RWPE1 (cell line): ENCODE measurements around the gene MKKS.

Experiments used
- CTCF ChIA-PET: fragments of 350-600 bp; sonication (Branson Sonifier 250); formaldehyde crosslinking; extraction: SDS; loops from one replicate; lab custom pipeline; 2021; lab: Yijun Ruan, JAX
- POLR2A ChIA-PET: fragments of 400-600 bp; formaldehyde crosslinking; extraction: SDS; loops from one replicate; lab custom pipeline; 2020; ENCODE audit warnings: antibody characterized with exemption; ENCODE audit not compliant: low non-redundant PET; lab: Yijun Ruan, JAX
- DNase-seq: peaks from one replicate; pipeline ENCODE4 v3.0.0; 2012; ENCODE audit warnings: low spot score
- H3K27ac ChIP-seq: fragments of 450-650 bp; 2 replicates; pipeline ENCODE4 v1.5.1; 2017
- TF ChIP-seq, protein P1 (sequence below): fragments of 450-650 bp; conservative IDR thresholded peaks from 2 replicates; pipeline ENCODE4 v1.5.1; 2017; ENCODE audit warnings: low read depth, mild to moderate bottlenecking

Gene MKKS

DNA sequence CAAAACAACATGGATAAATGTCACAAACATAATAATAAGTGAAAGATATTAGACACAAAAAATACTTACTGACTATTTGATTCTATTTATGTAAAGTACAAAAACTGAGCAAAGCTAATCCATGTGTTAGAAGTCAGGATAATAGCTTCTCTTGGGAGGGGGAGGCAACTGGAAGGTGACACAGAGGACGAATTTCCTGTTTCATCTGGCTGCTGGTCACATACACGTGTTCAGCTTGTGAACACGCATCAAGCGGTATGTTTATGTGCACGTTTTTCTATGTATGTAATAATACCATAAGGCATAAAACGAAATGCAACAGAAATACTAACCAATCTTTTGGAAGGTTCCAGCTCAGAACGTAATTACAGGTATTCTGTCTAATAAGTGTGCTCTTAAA, 54.3 kb downstream of the MKKS start:
- TF ChIP-seq, protein P1, sequence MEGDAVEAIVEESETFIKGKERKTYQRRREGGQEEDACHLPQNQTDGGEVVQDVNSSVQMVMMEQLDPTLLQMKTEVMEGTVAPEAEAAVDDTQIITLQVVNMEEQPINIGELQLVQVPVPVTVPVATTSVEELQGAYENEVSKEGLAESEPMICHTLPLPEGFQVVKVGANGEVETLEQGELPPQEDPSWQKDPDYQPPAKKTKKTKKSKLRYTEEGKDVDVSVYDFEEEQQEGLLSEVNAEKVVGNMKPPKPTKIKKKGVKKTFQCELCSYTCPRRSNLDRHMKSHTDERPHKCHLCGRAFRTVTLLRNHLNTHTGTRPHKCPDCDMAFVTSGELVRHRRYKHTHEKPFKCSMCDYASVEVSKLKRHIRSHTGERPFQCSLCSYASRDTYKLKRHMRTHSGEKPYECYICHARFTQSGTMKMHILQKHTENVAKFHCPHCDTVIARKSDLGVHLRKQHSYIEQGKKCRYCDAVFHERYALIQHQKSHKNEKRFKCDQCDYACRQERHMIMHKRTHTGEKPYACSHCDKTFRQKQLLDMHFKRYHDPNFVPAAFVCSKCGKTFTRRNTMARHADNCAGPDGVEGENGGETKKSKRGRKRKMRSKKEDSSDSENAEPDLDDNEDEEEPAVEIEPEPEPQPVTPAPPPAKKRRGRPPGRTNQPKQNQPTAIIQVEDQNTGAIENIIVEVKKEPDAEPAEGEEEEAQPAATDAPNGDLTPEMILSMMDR, result no peak
- no peak overlapping the region for H3K27ac ChIP-seq
- POLR2A ChIA-PET, result no interaction called here
- CTCF ChIA-PET, result interaction anchor here (0.6 to 1.4 kb wide), 2 partner anchors 289 to 401 kb away, joined by 3 to 5 read pairs; no protein-coding TSS in a partner anchor
- DNase-seq, result no peak

DNA sequence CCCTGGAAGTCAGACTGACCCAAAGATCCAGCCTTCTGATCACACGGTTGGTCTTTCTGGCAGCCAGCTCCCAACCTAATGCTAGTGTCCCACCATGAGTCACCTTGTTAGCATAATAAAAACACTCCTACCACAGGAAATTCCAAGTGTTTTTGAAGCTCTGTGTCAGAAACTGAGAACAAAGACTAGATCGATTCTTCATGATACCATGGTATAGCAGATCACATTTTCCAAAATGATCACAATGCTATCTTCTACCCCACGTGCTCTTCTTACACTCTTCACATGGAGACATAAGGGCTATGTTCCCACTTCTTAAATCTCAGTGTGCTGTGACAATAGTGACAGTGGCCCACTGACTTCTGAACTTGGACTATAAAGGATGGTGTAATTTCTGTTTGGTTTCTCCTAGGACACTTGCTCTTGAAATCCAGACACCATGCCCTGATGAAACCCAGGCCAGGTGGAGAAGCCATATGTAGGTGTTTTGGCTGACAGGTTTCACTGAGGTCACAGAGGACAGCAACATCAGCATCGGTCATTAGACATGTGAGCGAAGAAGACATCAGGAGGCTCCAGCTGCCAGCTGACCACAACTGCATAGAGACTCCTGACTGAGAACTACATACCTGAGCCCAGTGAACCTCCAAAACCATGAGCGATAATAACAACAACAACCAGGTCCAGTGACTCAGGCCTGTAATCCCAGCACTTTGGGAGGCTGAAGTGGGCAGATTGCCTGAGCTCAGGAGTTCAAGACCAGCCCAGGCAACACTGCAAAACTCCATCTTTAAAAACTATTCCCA, 57.5 kb downstream of the MKKS start:
- TF ChIP-seq, protein P1, result no peak
- ChIA-PET POLR2A (no interaction called here), CTCF (interaction anchor here (0.7 kb wide), 1 partner anchor 1159 kb away, joined by 3 read pairs; no protein-coding TSS in a partner anchor)
- DNase-seq, result no peak
- no peak overlapping the region for H3K27ac ChIP-seq

DNA sequence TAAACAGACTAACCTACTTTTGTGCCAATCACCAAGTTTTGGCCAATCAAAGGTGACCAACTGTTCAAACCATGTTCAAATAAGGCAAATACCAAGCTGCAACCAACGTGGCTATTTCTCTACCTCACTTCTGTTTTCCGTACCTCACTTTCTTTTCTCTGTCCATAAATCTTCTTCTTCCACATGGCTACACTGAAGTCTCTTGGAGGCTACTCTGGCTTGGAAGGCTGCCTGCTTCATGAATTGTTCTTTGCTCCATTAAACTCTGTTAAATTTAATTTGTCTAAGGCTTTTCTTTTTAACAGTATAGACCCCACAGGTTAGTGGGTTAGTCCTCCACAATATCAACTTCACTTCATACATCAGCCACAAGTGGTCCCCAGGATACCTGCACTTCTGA, 58.8 kb downstream of the MKKS start:
- ChIA-PET CTCF (no interaction called here), POLR2A (no interaction called here)
- no peak overlapping the region for H3K27ac ChIP-seq
- DNase-seq, result no peak
- TF ChIP-seq, protein P1, result no peak

DNA sequence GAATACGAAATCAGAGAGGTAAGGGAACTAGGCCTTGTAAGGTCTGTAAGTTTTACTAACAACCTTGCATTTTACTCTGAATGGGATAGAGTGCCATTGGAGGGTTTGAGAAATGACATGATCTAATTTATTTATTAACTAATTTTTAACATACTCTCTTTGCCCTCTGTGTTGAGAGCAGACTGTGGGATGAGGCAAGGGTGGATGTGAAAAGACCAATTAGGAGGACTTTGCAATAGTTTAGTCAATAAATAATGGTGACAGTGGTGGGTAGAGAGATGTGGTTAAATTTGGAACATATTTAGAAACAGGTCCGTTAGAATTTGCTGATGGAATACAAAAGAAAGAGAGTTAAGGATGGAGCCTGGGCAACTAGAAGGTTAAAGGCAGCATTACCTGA, 60.0 kb downstream of the MKKS start:
- POLR2A ChIA-PET, result no interaction called here
- TF ChIP-seq, protein P1, result no peak
- no peak overlapping the region for H3K27ac ChIP-seq
- CTCF ChIA-PET, result no interaction called here
- no peak for DNase-seq

DNA sequence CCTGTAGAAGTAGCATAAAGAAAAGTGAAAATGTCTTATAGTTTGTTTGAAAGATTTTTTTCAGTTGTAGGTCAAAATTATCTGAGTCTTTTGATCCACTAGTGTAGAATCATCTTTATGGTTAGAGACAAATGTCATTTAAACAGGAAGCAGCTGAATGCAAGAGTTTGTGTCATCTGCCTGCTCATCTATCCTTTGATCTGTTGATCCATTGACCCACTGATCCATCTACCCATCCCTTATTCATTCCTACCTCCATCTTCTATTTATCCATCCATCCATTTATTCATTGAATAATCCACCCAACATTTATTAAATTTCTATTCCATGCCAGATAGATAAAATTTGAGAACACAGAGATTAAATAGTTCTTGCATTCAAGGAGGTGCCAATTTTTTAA, 62.6 kb downstream of the MKKS start:
- TF ChIP-seq, protein P1, result no peak
- ChIA-PET POLR2A (no interaction called here), CTCF (no interaction called here)
- no peak for DNase-seq
- H3K27ac ChIP-seq, result no peak overlapping the region

DNA sequence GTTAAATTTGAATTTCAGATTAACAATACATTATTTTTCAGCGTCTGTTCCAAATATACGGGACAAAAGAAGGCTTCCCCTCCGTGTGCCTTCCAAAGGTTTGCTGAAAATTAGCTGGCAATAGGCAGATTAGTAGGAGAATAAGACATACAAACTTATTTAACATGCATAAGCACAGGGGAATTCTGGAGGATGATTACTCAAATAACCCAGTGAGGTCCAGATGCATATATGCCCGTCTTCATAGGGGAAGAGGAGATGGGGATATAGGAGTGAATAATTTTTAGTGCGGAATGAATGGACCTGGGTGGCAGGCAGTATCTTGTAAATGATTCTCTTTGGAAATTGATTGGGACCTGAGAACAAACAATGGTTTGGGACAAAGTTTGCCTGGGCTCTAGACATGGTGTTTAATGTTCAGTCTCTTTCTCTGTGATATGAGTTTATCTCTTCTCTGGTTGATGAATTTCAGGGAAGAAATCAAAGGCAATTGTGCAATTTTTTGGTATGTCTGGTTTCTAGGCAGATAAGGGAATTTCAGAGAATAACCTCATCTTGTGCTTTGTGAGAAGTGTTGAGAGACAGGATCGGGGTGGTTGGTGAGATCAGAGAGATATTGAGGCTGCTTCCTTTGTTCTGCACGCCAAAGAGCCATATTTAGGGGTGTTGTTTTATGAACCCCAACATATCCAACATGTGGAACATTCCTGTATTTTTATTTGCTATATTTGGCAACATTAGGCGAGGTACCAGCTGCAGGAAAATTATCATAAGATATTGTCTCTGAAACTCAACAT, 63.7 kb downstream of the MKKS start:
- DNase-seq, result no peak
- ChIA-PET POLR2A (no interaction called here), CTCF (no interaction called here)
- no peak overlapping the region for H3K27ac ChIP-seq
- TF ChIP-seq, protein P1, result no peak
